GM06990 (cell line): ENCODE data around the gene VTI1B.
"Not testable (repeated sequence)": the region's sequence is repeated elsewhere in the genome, so short reads cannot be mapped to it uniquely, and the experiment has no call there.

ENCODE experiments used
- DNase-seq: peaks from one replicate; pipeline ENCODE4 v3.0.0-alpha.2; 2011; ENCODE audit not compliant: insufficient read length; ENCODE audit errors: extremely low read depth
- H3K27me3 ChIP-seq: replicated peaks from 2 replicates; pipeline ENCODE4 v1.6.0; 2011; ENCODE audit warnings: low read length; ENCODE audit not compliant: control insufficient read depth, insufficient read depth
- H3K36me3 ChIP-seq: 2 replicates; pipeline ENCODE4 v1.5.1; 2011; ENCODE audit warnings: low read length; ENCODE audit not compliant: control insufficient read depth, insufficient read depth
- H3K4me3 ChIP-seq: replicated peaks from 2 replicates; pipeline ENCODE4 v1.5.1; 2011; ENCODE audit warnings: low read depth, mild to moderate bottlenecking, control low read depth, low read length
- TF ChIP-seq, protein P1 (sequence below): IDR thresholded peaks from 2 replicates; pipeline ENCODE4 v1.5.1; 2011; ENCODE audit warnings: low read length, control low read depth, mild to moderate bottlenecking, inconsistent platforms; ENCODE audit not compliant: insufficient read depth, poor library complexity, severe bottlenecking

The VTI1B gene

DNA sequence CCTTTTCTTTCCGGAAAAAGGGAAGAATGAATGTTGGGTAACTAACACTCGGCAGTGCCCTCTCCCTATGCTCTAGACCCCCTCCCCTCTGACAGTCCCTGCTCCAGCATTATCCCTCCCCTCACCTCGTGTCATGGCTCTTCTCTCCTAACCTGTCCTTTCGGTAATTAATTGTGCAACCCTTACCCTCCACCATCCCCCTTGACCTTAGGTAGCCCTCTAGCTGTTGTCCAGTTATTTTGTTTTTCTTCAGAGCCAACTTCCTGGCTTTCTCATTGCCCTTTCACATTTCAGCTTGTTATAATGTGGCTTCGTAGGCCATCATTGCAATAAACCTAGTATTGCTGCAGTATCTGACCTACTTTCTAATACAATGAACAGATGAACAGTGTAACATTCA, 43.5 kb downstream of the VTI1B start:
- TF ChIP-seq, protein P1, sequence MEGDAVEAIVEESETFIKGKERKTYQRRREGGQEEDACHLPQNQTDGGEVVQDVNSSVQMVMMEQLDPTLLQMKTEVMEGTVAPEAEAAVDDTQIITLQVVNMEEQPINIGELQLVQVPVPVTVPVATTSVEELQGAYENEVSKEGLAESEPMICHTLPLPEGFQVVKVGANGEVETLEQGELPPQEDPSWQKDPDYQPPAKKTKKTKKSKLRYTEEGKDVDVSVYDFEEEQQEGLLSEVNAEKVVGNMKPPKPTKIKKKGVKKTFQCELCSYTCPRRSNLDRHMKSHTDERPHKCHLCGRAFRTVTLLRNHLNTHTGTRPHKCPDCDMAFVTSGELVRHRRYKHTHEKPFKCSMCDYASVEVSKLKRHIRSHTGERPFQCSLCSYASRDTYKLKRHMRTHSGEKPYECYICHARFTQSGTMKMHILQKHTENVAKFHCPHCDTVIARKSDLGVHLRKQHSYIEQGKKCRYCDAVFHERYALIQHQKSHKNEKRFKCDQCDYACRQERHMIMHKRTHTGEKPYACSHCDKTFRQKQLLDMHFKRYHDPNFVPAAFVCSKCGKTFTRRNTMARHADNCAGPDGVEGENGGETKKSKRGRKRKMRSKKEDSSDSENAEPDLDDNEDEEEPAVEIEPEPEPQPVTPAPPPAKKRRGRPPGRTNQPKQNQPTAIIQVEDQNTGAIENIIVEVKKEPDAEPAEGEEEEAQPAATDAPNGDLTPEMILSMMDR, result no peak
- no peaks in the 10 kb centered on the region for H3K27me3 ChIP-seq

DNA sequence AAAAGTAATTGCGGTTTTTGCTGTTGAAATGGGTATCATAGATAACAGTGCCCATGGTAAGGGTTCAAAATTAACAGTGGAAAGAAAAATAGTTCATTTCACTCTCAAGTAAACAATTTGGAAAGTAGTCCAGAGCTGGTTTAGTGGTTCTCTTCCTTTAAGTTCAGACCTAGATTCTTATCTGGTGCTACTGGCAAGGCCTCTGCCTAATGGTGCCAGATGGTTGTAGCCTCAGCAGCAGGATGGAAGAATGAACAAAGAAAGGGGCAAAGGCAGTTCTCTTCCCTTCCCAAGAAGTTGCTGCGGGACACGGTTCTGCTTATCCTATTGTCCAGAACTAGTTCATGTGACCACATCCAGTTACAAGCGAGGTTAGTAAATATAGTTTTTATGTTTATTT, 44.2 kb downstream of the VTI1B start:
- H3K27me3 ChIP-seq, result no peaks in the 10 kb centered on the region
- no peak for DNase-seq
- H3K36me3 ChIP-seq, result no peaks in the 10 kb centered on the region
- TF ChIP-seq, protein P1, result no peak
- no peak overlapping the region for H3K4me3 ChIP-seq

More for the DNA sequence above, 43.5 kb downstream of the VTI1B start:
- Histone ChIP-seq H3K36me3 (no peaks in the 10 kb centered on the region), H3K4me3 (no peak overlapping the region)
- DNase-seq, result no peak

DNA sequence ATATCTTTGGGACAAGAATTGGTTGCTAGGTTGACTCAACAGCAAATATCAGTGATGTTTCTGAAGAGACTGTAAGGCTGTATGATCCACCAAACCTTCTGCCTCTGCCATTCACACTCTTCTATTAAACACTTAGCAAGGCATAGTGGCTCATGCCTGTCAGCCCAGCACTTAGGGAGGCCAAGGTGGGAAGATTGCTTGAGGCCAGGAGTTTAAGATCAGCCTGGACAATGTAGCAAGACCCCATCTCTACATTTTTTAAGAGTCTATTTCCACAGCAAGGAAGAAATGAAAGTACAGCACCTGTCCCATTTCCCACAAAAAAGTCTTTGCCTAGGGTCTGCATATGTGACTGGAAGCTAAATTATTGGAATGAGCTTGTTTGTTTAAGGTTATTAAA, 46.9 kb downstream of the VTI1B start:
- DNase-seq, result no peak
- Histone ChIP-seq H3K27me3 (no peaks in the 10 kb centered on the region), H3K36me3 (no peaks in the 10 kb centered on the region), H3K4me3 (no peak overlapping the region)
- TF ChIP-seq, protein P1, result no peak

DNA sequence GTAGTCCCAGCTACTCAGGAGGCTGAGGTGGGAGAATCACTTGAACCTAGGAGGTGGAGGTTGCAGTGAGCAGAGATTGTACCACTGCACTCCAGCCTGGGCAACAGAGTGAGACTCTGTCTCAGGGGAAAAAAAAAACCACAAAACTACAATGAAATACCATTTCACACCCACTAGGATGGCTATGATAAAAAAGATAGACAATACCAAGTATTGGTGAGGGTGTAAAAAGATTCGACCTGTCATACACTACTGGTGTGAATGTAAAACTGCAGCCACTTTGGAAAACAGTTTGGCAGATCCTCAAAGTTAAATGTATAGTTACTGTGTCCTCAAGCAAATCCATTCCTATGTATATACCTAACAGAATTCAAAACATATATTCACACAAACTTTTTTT, 48.3 kb downstream of the VTI1B start:
- DNase-seq, H3K36me3 ChIP-seq, H3K4me3 ChIP-seq, H3K27me3 ChIP-seq: not testable (repeated sequence)

DNA sequence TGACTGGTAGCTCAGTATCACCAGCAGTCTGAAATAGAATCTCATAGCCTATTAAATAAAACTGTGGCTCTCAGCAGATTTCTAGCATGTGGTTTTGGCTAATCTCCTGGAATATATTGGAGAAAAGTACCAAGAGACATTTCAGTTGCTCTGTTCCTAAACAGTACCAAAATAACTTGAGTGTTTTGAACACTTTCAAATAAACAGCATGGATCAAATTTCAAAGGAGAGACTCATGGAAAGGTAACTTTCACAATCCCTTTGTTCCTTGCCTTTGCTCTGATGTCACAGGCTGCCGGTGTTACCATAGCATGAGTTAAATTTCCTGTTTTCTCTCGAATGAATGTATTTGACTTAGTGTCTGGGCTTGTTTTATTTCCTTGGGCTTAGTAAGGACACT, 51.3 kb downstream of the VTI1B start:
- H3K36me3 ChIP-seq, result no peaks in the 10 kb centered on the region
- TF ChIP-seq, protein P1, result no peak
- no peak overlapping the region for H3K4me3 ChIP-seq
- no peak for DNase-seq
- H3K27me3 ChIP-seq, result no peaks in the 10 kb centered on the region; the same call in none of the 2 replicates

DNA sequence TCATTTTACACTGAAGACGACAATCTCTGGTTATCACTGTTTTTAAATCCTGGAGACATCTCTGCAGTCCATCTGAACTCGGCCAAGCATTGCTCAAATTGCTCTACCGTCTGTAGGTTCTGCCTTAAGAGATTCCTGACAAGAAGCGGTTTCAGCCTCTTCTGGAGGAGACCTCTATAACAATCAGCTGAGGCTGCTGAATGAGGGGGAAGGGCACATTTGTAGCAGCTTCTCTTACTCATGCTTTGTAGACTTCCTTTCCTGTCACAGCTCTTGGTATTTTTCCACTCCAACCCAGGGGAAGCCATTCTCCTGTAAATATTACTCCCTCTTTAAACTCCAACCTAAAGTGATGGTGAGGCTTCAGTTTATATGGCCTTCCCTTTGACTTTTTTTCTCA, 51.8 kb downstream of the VTI1B start:
- no peak overlapping the region for H3K4me3 ChIP-seq
- DNase-seq, result no peak
- TF ChIP-seq, protein P1, result no peak
- no peaks in the 10 kb centered on the region; the same call in none of the 2 replicates for H3K27me3 ChIP-seq
- H3K36me3 ChIP-seq, result no peaks in the 10 kb centered on the region
